ENCODE measurements around the gene WDR33.

- TF ChIP-seq UBTF (IDR thresholded peaks at IDR 0.05; ENCODE audit: borderline replicate concordance in 1 of 2, low read depth in 2 of 2, low read length in 2 of 2) (no peak), ARID4B (CRISPR knock-in tag; IDR thresholded peaks at IDR 0.05) (no peak), TCF7L2 (IDR thresholded peaks at IDR 0.05; ENCODE audit: low read depth, low read length) (no peak), STAT6 (CRISPR knock-in tag; IDR thresholded peaks at IDR 0.05) (no peak), FOXP1 (CRISPR knock-in tag; IDR thresholded peaks at IDR 0.05) (no peak), NCOR1 (IDR thresholded peaks at IDR 0.05) (no peak), CTCF (IDR thresholded peaks at IDR 0.05 in 2 of 3, conservative IDR thresholded peaks at IDR 0.05 in 1 of 3; ENCODE audit: insufficient read depth in 2 of 3, low read depth in 1 of 3, low read length in 3 of 3) (no peak), ZNF764 (CRISPR knock-in tag; IDR thresholded peaks at IDR 0.05; ENCODE audit: low read depth) (no peak), SIN3A (IDR thresholded peaks at IDR 0.05; ENCODE audit: borderline replicate concordance in 2 of 2, control insufficient read depth in 1 of 2, low read depth in 2 of 2, low read length in 2 of 2) (no peak), FOXJ3 (CRISPR knock-in tag; IDR thresholded peaks at IDR 0.05) (no peak), ZNF584 (CRISPR knock-in tag; IDR thresholded peaks at IDR 0.05; ENCODE audit: low read depth) (no peak), MYC (IDR thresholded peaks at IDR 0.05; ENCODE audit: low read depth, low read length) (no peak), MYC (CRISPR knock-in tag; IDR thresholded peaks at IDR 0.05; ENCODE audit: borderline replicate concordance, low read depth) (no peak), ZNF324 (CRISPR knock-in tag; IDR thresholded peaks at IDR 0.05) (no peak)
Observed at GRCh38 chr2:127671557-127672302, 139.2 kb downstream of the WDR33 start.
